ENCODE measurements around the gene PSG2.
"Not testable (repeated sequence)": the region's sequence is repeated elsewhere in the genome, so short reads cannot be mapped to it uniquely, and the experiment has no call there.

GRCh38 chr19:43115548-43115947 lies 33.0 kb upstream of the PSG2 start:
- not testable (repeated sequence) for TF ChIP-seq EZH2 (IDR thresholded peaks at IDR 0.05; ENCODE audit: insufficient read depth, poor library complexity, severe bottlenecking); EZH2phosphoT487 (IDR thresholded peaks at IDR 0.05; ENCODE audit: insufficient read depth, low read depth)
